ENCODE results near the gene PDCD6IP. TPM values are rescaled to one million over a fixed set of nuclear protein-coding genes. Genes with fewer than 3 reads are reported as not detected.
"Not testable (repeated sequence)": the region's sequence is repeated elsewhere in the genome, so short reads cannot be mapped to it uniquely, and the experiment has no call there.

Gene PDCD6IP
- total and polyA plus RNA-seq, 3 donors from 2014 or later: 160 to 378 (median 305) TPM

GRCh38 chr3:33831053-33831452 lies 32.6 kb downstream of the PDCD6IP start:
- no peaks in the 10 kb centered on the region for H3K4me1 ChIP-seq
- DNase-seq: no peak
- H3K27ac ChIP-seq: no peak overlapping the region
- no peaks in the 10 kb centered on the region for H3K9me3 ChIP-seq
- TF ChIP-seq CTCF (IDR thresholded peaks at IDR 0.05) (no peak), POLR2A (IDR thresholded peaks at IDR 0.05) (no peak)
- no peak overlapping the region for H3K4me3 ChIP-seq
- H3K36me3 ChIP-seq (ENCODE audit: low read depth, missing control alignments): no peaks in the 10 kb centered on the region
- H3K27me3 ChIP-seq: no peaks in the 10 kb centered on the region
- intact Hi-C loops (cut with DNase I; ENCODE audit: low total_unique reads): no loop called here

GRCh38 chr3:33833408-33834095 lies 35.1 kb downstream of the PDCD6IP start:
- H3K36me3 ChIP-seq (ENCODE audit: low read depth, missing control alignments): no peaks in the 10 kb centered on the region
- intact Hi-C loops (cut with DNase I; ENCODE audit: low total_unique reads): no loop called here
- no peak overlapping the region for H3K4me3 ChIP-seq
- 96 to 97% methylated on average over 1 of the region's 1 CpG for WGBS, 2 donors
- no peaks in the 10 kb centered on the region for H3K4me1 ChIP-seq
- H3K27me3 ChIP-seq: no peaks in the 10 kb centered on the region
- no peak for DNase-seq
- no peaks in the 10 kb centered on the region for H3K9me3 ChIP-seq
- TF ChIP-seq POLR2A (IDR thresholded peaks at IDR 0.05) (no peak), CTCF (IDR thresholded peaks at IDR 0.05) (no peak)
- no peak overlapping the region for H3K27ac ChIP-seq

DNA sequence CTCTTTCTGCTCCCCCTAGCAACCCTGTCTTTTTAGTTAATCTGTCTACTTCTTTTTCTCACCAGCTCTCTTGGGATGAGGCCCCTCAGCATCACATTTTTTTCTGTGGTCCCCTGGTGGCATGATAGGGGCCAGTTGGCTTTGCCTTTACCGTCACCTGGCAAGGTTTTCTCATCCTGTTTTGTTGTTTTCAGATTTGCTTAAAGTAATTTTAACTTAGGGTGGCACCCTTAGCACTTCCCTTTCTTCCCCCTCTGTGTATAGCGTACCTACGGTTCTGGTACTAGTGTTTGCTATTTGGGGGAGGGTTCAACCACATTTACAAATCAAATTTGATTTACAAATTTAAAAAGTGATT lies 35.6 kb downstream of the PDCD6IP start:
- 87 to 96% methylated on average over 3 of the region's 3 CpGs for WGBS, 2 donors
- Histone ChIP-seq H3K27ac (no peak overlapping the region), H3K27me3 (no peaks in the 10 kb centered on the region), H3K9me3 (no peaks in the 10 kb centered on the region), H3K4me3 (no peak overlapping the region), H3K36me3 (ENCODE audit: low read depth, missing control alignments) (no peaks in the 10 kb centered on the region), H3K4me1 (no peaks in the 10 kb centered on the region)
- TF ChIP-seq POLR2A (IDR thresholded peaks at IDR 0.05): no peak
- TF ChIP-seq CTCF (IDR thresholded peaks at IDR 0.05): no peak
- intact Hi-C loops (cut with DNase I; ENCODE audit: low total_unique reads): no loop called here
- DNase-seq: no peak

- not testable (repeated sequence) for H3K4me3 ChIP-seq
Measured at GRCh38 chr3:33837182-33837581, 38.8 kb downstream of the PDCD6IP start.

GRCh38 chr3:33839283-33839682 lies 40.9 kb downstream of the PDCD6IP start:
- WGBS, 2 donors: 85 to 92% methylated on average over 3 of the region's 3 CpGs
- H3K4me3 ChIP-seq: no peak overlapping the region
- H3K27ac ChIP-seq: no peak overlapping the region
- intact Hi-C loops (cut with DNase I; ENCODE audit: low total_unique reads): no loop called here
- DNase-seq: no peak
- peaks cover 3% of the 10 kb centered on the region for H3K4me1 ChIP-seq
- no peaks in the 10 kb centered on the region for H3K9me3 ChIP-seq
- no peaks in the 10 kb centered on the region for H3K36me3 ChIP-seq (ENCODE audit: low read depth, missing control alignments)
- no peaks in the 10 kb centered on the region for H3K27me3 ChIP-seq
- TF ChIP-seq CTCF (IDR thresholded peaks at IDR 0.05): no peak
- TF ChIP-seq POLR2A (IDR thresholded peaks at IDR 0.05): no peak

More at GRCh38 chr3:33837182-33837581, 38.8 kb downstream of the PDCD6IP start:
- intact Hi-C loops (cut with DNase I; ENCODE audit: low total_unique reads); H3K4me1 ChIP-seq; DNase-seq; H3K9me3 ChIP-seq; H3K27me3 ChIP-seq; H3K36me3 ChIP-seq (ENCODE audit: low read depth, missing control alignments); H3K27ac ChIP-seq: not testable (repeated sequence)
- WGBS, 2 donors: 93 to 95% methylated on average over 3 of the region's 3 CpGs

Measured in testis (tissue), 3 donors.